HepG2 (cell line): Measurements from ENCODE around the gene PHC1. TPM values are rescaled to one million over a fixed set of nuclear protein-coding genes. Genes with fewer than 3 reads are reported as not detected.

ENCODE experiments used
- BCLAF1 ChIP-seq: fragments of 450-650 bp; IDR thresholded peaks from 2 replicates; pipeline ENCODE4 v1.6.1; 2017; ENCODE audit warnings: mild to moderate bottlenecking
- FOXC1 ChIP-seq: sonication (generic); formaldehyde crosslinking; IDR thresholded peaks from 2 replicates; pipeline ENCODE4 v1.8.0; 2022; ENCODE audit warnings: mild to moderate bottlenecking, missing genetic modification reagents, borderline replicate concordance
- HDAC6 ChIP-seq: fragments of 200-600 bp; sonication (generic); IDR thresholded peaks from 2 replicates; pipeline ENCODE4 v1.7.0; 2017; ENCODE audit warnings: mild to moderate bottlenecking, antibody characterized with exemption, low read length, low read depth
- HNF1A ChIP-seq, 2 experiments: sonication (generic) in 1 of 2; formaldehyde crosslinking in 1 of 2; IDR thresholded peaks; 2 replicates each; pipeline versions ENCODE4 v1.4.0 to v1.6.1; 2016 to 2020; ENCODE audit warnings: borderline replicate concordance in 1 of 2, low read depth in 1 of 2, mild to moderate bottlenecking in 1 of 2, missing genetic modification reagents in 1 of 2
- MED1 ChIP-seq: sonication (generic); formaldehyde crosslinking; IDR thresholded peaks from 2 replicates; pipeline ENCODE4 v1.4.0; 2020; ENCODE audit warnings: missing genetic modification reagents
- MLXIP ChIP-seq: sonication (generic); formaldehyde crosslinking; IDR thresholded peaks from 2 replicates; pipeline ENCODE4 v1.9.0; 2021; ENCODE audit warnings: missing genetic modification reagents, borderline replicate concordance
- NR0B2 ChIP-seq: sonication (generic); formaldehyde crosslinking; IDR thresholded peaks from 2 replicates; pipeline ENCODE4 v1.4.0; 2020; ENCODE audit warnings: mild to moderate bottlenecking, missing genetic modification reagents
- NR2F1 ChIP-seq, 2 experiments: fragments of 450-650 bp in 1 of 2; formaldehyde crosslinking in 1 of 2; IDR thresholded peaks; 2 replicates each; pipeline versions ENCODE4 v1.5.0 to v1.6.1; 2016 to 2020; ENCODE audit warnings: mild to moderate bottlenecking in 1 of 2, missing compliant biosample characterization in 1 of 2, missing genetic modification reagents in 1 of 2, moderate library complexity in 1 of 2
- POGZ ChIP-seq: sonication (generic); formaldehyde crosslinking; IDR thresholded peaks from 2 replicates; pipeline ENCODE4 v1.4.0; 2020; ENCODE audit warnings: mild to moderate bottlenecking, missing genetic modification reagents
- PPARG ChIP-seq: conservative IDR thresholded peaks from 2 replicates; pipeline ENCODE4 v1.6.1; 2016; ENCODE audit warnings: missing biosample characterization, missing genetic modification reagents
- ZNF710 ChIP-seq: sonication (generic); formaldehyde crosslinking; IDR thresholded peaks from 2 replicates; pipeline ENCODE4 v1.5.0; 2020; ENCODE audit warnings: mild to moderate bottlenecking, missing genetic modification reagents, borderline replicate concordance
- ZNF737 ChIP-seq: sonication (generic); formaldehyde crosslinking; IDR thresholded peaks from 2 replicates; pipeline ENCODE4 v1.5.0; 2020; ENCODE audit warnings: missing genetic modification reagents, mild to moderate bottlenecking, borderline replicate concordance
- ZSCAN22 ChIP-seq: sonication (generic); formaldehyde crosslinking; IDR thresholded peaks from 2 replicates; pipeline ENCODE4 v1.4.0; 2020; ENCODE audit warnings: mild to moderate bottlenecking, missing genetic modification reagents
- polyA plus RNA-seq, 8 experiments: library from polyadenylated mRNA; depleted of rRNA in 3 of 8; stranded (reverse) in 7 of 8; unstranded in 1 of 8; fragments of >200 nt; fragmentation: Illumina TruSeq in 4 of 8; extraction: Trizol in 4 of 8; gene quantifications; 2 replicates each; pipeline versions ENCODE4 v1.2.1 to v1.2.3, GENCODE V29; 2011 to 2016; ENCODE audit warnings: low read depth in 4 of 8, missing spikeins in 1 of 8, mixed read lengths in 1 of 8; ENCODE audit not compliant: insufficient read depth in 1 of 8
- total RNA-seq, 5 experiments: library from RNA; depleted of rRNA; stranded (reverse); fragments of >200 nt; fragmentation: Illumina TruSeq; extraction: Trizol; gene quantifications; 2 replicates each; pipeline ENCODE4 v1.2.3, GENCODE V29; 2016; ENCODE audit warnings: low read depth in 1 of 5

PHC1 gene
- total and polyA plus RNA-seq, 2 of the 13 experiments (the other 11 are each of a cell fraction or from before 2014, with no cell fraction given): 9.4 to 35.0 TPM

- TF ChIP-seq MLXIP (CRISPR knock-in tag) (no peak; the same call in 1 of the 2 replicates), ZNF710 (CRISPR knock-in tag) (no peak; the same call in 1 of the 2 replicates), POGZ (CRISPR knock-in tag) (peak; percentile 82; the same call in 1 of the 2 replicates), PPARG (CRISPR knock-in tag) (peak; percentile 42; the same call in 1 of the 2 replicates), FOXC1 (CRISPR knock-in tag) (peak; percentile 46; the same call in 1 of the 2 replicates), ZNF737 (CRISPR knock-in tag) (no peak), BCLAF1 (no peak), NR2F1 (CRISPR knock-in tag; IDR thresholded peaks at IDR 0.05) (peak; percentile 17 to 71; a peak in 3 of 4 replicates), HDAC6 (no peak), MED1 (CRISPR knock-in tag) (peak; percentile 46), HNF1A (IDR thresholded peaks at IDR 0.05; ENCODE audit: low read depth) (no peak), HNF1A (CRISPR knock-in tag; IDR thresholded peaks at IDR 0.05; ENCODE audit: borderline replicate concordance) (peak; percentile 44; the same call in 1 of the 2 replicates), ZSCAN22 (CRISPR knock-in tag) (0 out of 2 replicates have a peak, but pooled peaks have one; percentile 17), NR0B2 (CRISPR knock-in tag) (no peak; the same call in 1 of the 2 replicates)
Observed at GRCh38 chr12:8949342-8950220, 35.3 kb downstream of the PHC1 start, which contains the start of gene M6PR (continued).
